ENCODE results near the gene ACTA2. TPM values are rescaled to one million over a fixed set of nuclear protein-coding genes. Genes with fewer than 3 reads are reported as not detected.

Gene ACTA2
- total RNA-seq, 1 donor from 2014 or later = 53.0 TPM

DNA sequence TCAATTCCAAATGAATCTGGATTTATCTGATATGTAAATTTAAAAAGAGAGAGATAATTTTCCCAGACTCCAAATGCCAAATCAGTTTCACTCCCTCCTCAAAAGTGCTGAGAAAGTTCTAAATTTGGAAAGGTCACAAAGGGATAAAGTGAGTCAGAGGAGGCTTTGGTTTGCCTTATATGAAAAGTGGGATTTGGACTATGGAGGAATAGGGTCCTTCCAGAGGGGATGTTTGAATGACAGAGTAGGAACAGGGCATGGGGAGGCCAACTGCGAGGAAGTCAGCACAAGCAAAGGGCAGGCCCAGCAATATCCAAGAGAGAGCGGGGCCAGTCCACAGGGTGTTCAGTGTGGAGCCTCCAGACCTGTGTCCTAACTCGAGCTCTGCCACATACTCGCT, 28.2 kb upstream of the ACTA2 start:
- ATAC-seq = no peak

DNA sequence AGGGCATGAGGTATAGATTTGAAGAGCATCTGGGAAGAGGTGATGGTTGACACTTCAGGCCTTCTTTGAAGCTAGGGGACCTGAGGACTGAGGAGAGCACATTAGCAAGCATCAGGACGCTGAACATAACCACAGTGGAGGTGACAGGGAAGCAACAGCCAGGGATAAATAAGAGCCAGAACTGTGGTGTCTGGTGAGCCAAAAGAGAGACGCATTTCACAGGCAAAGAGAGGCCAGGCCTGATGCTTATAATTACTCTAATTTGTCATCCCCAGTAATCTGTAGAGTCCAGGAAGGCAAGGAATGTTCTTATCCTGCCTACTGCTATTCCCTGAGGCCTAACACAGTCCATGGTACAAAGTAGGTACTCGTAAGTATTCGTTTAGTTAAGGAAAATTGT, 27.7 kb upstream of the ACTA2 start:
- ATAC-seq = no peak

DNA sequence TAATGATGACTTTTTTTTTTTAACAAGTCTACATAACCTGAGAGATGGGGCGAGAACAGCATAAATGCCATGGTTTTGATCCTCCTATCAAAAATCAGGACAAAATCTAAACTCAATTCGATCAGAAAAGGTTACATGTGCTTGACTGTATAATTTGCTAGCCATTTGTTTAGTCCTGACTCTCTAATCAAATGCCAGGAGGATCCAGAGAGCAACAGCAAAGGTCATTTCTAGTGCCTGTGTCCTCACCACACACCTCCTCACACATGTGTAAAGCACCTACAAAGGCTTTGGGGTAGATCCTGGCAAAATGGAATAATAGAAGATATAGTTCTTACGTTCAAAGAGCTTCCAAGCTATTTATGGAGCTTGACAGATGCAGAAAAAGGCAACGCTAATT, 27.0 kb upstream of the ACTA2 start:
- no peak for ATAC-seq

DNA sequence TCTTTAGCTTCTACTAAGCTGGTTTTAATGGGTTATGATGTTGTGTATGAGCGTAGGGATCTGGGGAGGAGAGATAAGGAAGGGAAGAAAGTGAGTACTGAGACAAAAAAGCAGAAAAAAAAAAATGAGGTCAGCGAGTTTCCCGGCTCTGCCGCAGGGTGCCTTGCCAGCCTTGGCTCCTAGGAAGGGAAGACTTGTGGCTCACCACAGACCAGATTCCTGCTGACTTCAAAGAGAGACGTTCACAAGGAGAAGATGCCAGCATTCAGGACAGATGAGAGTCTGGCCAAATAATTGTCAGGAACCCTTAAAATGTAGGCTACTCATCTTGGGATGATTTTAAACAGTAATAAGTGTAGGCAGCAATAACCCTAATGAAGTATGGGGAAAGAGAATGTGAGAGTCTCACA, 26.6 kb upstream of the ACTA2 start:
- no peak for ATAC-seq

GRCh38 chr10:88978463-88978862, 25.9 kb upstream of the ACTA2 start:
- no peak for ATAC-seq

DNA sequence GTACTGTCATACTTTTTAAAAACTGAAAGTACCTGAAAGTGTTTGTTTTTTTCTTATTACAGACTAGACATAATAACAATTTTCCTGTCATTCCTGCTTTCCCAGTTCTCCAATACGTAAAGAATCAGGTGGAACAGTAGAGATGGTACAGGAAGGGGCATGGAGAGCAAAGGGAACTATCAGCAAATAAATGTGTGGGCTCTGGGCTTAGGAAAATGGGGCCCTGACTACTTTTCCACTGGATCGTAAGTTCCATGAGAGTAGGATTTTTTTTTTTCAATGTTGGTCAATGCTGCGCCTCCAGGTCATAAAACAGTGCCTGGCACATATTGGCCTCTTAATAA, 22.8 kb upstream of the ACTA2 start:
- ATAC-seq = no peak

GRCh38 chr10:88974446-88975376, 22.1 kb upstream of the ACTA2 start:
- ATAC-seq = peak; percentile 44

GRCh38 chr10:88974012-88974411, 21.4 kb upstream of the ACTA2 start:
- ATAC-seq = no peak

GRCh38 chr10:88971221-88972061, 18.9 kb upstream of the ACTA2 start:
- ATAC-seq = no peak

GRCh38 chr10:88968391-88968790, 15.8 kb upstream of the ACTA2 start:
- ATAC-seq = no peak

DNA sequence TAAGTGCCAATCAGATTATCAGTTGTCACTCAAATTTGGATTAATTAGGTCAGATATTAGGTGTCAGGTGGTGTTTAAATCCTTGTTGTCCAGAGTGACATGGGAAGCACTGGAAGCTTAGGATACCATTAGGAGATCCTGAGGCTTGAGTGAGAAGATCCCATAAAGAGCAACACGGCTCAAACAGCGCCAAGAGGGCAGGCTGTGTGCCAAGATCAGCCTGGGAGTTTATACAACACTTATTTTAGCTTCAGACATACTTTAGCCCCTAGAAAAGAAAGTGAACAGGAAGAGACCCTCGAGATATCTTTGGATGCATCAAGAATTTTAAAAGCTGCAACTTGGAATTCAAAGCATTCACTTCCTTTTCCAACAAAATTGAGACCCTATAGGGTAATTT, 14.2 kb upstream of the ACTA2 start:
- no peak for ATAC-seq

DNA sequence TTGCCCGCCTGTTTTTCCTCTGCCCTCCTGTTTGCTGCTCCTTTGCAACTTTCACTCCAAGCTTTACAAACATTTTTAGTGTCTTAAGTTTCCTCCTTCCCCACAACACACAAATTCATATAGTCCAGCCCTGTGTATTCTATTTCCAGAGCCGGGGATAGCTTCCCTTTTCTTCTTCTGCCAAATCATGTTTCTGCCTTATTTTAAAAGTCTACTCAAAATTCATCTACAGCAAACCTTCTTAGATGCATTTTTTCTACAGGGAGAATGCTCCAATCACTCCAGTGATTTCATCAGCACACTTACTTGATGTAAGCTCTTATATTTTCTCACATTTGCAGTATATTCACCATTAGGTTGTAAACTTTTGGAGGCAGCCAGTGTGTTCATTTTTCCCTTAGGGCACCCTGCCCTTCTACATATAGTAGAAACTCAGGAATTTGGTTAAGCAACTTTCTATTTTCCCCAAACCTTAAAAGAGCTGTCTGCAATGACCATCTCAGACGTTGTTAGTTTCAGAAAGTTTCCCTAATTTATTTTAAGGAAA, 12.4 kb upstream of the ACTA2 start:
- no peak for ATAC-seq

GRCh38 chr10:88964360-88964759, 11.8 kb upstream of the ACTA2 start:
- no peak for ATAC-seq

DNA sequence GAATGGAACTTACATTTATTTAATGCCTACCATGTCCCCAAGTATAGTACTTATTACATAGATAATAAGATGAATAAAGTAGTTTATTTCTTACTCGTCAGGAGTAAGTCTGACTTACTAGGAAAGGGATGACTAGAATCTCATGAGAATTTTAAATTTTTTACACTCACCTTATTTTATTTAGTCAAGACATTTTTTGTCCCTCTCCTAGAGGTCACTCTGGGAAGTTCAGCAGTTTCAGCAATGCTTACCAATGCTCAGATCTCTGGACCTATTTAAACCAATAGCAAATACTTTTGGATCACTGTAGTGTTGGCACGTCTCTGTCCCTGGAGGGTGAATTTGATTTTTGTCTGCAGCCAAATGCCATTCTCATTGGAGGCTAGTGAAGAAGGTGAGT, 10.7 kb upstream of the ACTA2 start:
- no peak for ATAC-seq

- ATAC-seq = no peak
Measured at GRCh38 chr10:88962336-88962735, 9.8 kb upstream of the ACTA2 start.

- ATAC-seq = no peak
Measured at GRCh38 chr10:88961266-88961665, 8.7 kb upstream of the ACTA2 start.

DNA sequence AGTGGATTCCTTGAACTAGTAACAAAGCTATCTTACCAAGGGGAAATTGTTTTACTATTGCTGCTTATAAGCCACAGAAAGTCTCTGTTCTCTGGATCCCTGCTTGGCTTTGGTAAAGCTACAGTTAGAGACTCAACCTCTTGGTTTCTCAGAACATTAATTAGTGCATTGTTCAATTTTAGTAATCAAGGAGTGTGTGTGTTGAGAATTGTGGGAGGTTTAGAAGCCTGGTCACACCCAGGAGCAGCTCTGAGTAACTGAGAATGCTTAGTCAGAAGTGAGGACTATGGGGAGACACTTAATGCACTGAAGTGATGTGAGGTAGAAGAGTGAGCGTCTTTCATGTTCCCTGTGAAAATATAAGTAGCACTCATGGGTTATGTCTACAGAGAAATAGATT, 8.2 kb upstream of the ACTA2 start:
- ATAC-seq = peak; percentile 71

GRCh38 chr10:88958721-88959120, 6.1 kb upstream of the ACTA2 start:
- no peak for ATAC-seq

GRCh38 chr10:88957381-88957780, 4.8 kb upstream of the ACTA2 start:
- ATAC-seq = no peak

GRCh38 chr10:88954458-88955083, 2.0 kb upstream of the ACTA2 start:
- no peak for ATAC-seq

GRCh38 chr10:88953662-88954061, 1.1 kb upstream of the ACTA2 start:
- no peak for ATAC-seq

DNA sequence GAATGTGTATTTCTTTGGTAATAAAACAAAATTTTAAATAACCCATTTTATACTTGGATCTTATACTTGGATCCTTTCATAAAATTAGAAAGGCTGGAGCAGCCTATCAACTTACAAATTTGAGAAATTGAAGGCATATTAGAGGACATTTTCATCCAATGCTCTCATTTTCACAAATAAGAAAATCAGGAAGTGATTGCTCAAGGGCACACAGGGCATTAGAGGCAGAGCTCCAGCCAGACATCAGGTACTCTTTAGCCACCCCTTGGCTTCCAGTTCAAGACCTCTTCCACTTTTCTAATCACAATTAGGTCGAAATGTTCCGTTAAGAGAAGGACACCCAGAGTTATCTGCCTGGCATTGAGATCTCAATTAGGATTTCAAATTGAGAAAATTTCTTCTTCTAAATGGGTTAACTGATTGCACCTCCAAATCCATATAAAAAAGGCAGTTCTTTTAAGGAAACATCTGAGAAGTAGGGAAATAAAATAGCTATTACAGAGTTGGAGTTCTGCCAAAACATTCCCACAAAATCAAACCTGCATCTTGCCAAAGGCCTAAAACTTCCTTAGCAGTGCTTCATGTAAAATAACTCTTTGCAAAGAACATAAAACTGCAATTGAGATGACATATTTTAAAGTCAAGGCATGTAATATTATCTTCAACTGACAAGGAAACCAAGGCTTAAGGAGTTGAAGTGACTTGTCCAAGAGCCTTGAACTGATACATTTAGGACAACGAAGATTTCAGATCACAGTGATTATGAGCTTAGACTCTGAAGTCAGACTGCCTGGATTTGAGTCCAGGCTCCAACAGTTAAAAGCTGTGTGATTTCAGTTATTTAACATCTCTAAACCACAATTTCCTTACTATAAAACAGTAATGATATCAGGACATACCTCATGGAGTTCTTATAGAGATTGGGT, 2.4 kb downstream of the ACTA2 start:
- no peak for ATAC-seq

Measured in esophagus mucosa (tissue), 1 donor.